Suprapubic skin (tissue), 4 donors: ENCODE measurements around the gene GLOD4.

Source experiments
- POLR2A ChIP-seq, 2 donors: fragments of 450-650 bp; IDR thresholded peaks; one replicate each; pipeline ENCODE4 v1.6.1; 2017; ENCODE audit warnings: antibody characterized with exemption in 2 of 2, mild to moderate bottlenecking in 2 of 2, moderate library complexity in 2 of 2
- POLR2AphosphoS5 ChIP-seq, 3 donors: sonication (generic); formaldehyde crosslinking; IDR thresholded peaks; one replicate each; pipeline ENCODE4 v1.6.1; 2017; ENCODE audit warnings: antibody characterized with exemption in 3 of 3
- TF ChIP-seq, protein P1 (sequence below), 2 donors: fragments of 200-600 bp in 1 of 2; fragments of 450-650 bp in 1 of 2; sonication (generic) in 1 of 2; IDR thresholded peaks; one replicate each; pipeline ENCODE4 v1.5.1; 2016 to 2019; ENCODE audit warnings: antibody characterized with exemption in 2 of 2, mild to moderate bottlenecking in 1 of 2, moderate library complexity in 1 of 2

DNA sequence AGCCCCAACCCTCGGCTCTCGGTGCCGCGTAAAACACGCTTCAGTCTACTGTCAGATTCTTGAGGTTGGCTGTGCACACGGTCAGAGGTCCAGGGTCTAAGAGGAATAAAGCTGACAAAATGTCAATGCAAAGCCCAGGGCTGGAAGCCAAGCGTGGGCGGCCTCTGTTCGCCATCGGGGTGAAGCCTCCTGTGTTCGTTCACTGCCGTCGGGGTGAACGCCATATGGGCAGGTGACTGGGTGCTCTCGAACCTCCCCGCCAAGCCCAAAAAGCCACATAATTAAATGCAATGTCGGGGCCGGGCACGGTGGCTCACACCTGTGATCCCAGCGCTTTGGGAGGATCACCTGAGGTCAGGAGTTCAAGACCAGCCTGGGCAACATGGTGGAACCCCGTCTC, 44.7 kb upstream of the GLOD4 start:
- TF ChIP-seq, protein P1, sequence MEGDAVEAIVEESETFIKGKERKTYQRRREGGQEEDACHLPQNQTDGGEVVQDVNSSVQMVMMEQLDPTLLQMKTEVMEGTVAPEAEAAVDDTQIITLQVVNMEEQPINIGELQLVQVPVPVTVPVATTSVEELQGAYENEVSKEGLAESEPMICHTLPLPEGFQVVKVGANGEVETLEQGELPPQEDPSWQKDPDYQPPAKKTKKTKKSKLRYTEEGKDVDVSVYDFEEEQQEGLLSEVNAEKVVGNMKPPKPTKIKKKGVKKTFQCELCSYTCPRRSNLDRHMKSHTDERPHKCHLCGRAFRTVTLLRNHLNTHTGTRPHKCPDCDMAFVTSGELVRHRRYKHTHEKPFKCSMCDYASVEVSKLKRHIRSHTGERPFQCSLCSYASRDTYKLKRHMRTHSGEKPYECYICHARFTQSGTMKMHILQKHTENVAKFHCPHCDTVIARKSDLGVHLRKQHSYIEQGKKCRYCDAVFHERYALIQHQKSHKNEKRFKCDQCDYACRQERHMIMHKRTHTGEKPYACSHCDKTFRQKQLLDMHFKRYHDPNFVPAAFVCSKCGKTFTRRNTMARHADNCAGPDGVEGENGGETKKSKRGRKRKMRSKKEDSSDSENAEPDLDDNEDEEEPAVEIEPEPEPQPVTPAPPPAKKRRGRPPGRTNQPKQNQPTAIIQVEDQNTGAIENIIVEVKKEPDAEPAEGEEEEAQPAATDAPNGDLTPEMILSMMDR (IDR thresholded peaks at IDR 0.05): no peak
- TF ChIP-seq POLR2AphosphoS5 (IDR thresholded peaks at IDR 0.05): no peak
- TF ChIP-seq POLR2A (IDR thresholded peaks at IDR 0.05): no peak
